Measurements from ENCODE around the gene TMEM269.

The TMEM269 gene

GRCh38 chr1:42846257-42847110 is 61.7 kb downstream of the TMEM269 start, which contains the start of gene ZNF691:
ZNF691 (plus strand) TSS chr1:42846613; CDS start chr1:42849659, 3,046 bp downstream.
- Histone ChIP-seq H3K9ac (ENCODE audit: low read length) (peak within 1 kb of the TSS; percentile 88), H3K9me2 (ENCODE audit: low read depth, low read length) (no peaks in the 10 kb centered on the region), H3K4me2 (ENCODE audit: low read length) (peak within 1 kb of the TSS; percentile 87), H2AFZ (ENCODE audit: low read length) (peak within 1 kb of the TSS; percentile 85), H3K4me1 (ENCODE audit: insufficient read depth, low read length, severe bottlenecking) (peaks cover 23% of the 10 kb centered on the region), H4K20me1 (ENCODE audit: insufficient read depth, low read length) (no peaks in the 10 kb centered on the region), H3K27me3 (ENCODE audit: insufficient read depth, low read length) (no peaks in the 10 kb centered on the region), H3F3A (ENCODE audit: insufficient read depth, low read length) (no peaks in the 10 kb centered on the region), H3K4me3 (ENCODE audit: low read depth, low read length, poor library complexity, severe bottlenecking) (peak within 1 kb of the TSS; percentile 85), H3K79me2 (ENCODE audit: insufficient read depth, low read length) (no peaks in the 10 kb centered on the region), H3K27ac (ENCODE audit: low read depth, low read length, poor library complexity, severe bottlenecking) (peak within 1 kb of the TSS; percentile 39), H3K36me3 (ENCODE audit: insufficient read depth, low read length) (peaks cover 34% of the 10 kb centered on the region), H3K9me3 (ENCODE audit: low read length) (0 out of 2 replicates have a peak, but pooled peaks cover 3% of the 10 kb centered on the region)
- peak; percentile 36; the same call in 1 of the 2 replicates for TF ChIP-seq CTCF (IDR thresholded peaks at IDR 0.05; ENCODE audit: low read length)
- TF ChIP-seq EZH2 (IDR thresholded peaks at IDR 0.05; ENCODE audit: borderline replicate concordance, low read length), result no peak

- peak overlapping the region; percentile 85 for H3K4me3 ChIP-seq (ENCODE audit: low read depth, low read length, poor library complexity, severe bottlenecking)
- H3K36me3 ChIP-seq (ENCODE audit: insufficient read depth, low read length), result peaks cover 39% of the 10 kb centered on the region
- H3K79me2 ChIP-seq (ENCODE audit: insufficient read depth, low read length), result no peaks in the 10 kb centered on the region
- peak overlapping the region; percentile 39 for H3K27ac ChIP-seq (ENCODE audit: low read depth, low read length, poor library complexity, severe bottlenecking)
- H3K4me1 ChIP-seq (ENCODE audit: insufficient read depth, low read length, severe bottlenecking), result peaks cover 23% of the 10 kb centered on the region
- no peaks in the 10 kb centered on the region for H4K20me1 ChIP-seq (ENCODE audit: insufficient read depth, low read length)
- no peaks in the 10 kb centered on the region for H3K9me2 ChIP-seq (ENCODE audit: low read depth, low read length)
- H3F3A ChIP-seq (ENCODE audit: insufficient read depth, low read length), result no peaks in the 10 kb centered on the region
- no peaks in the 10 kb centered on the region for H3K27me3 ChIP-seq (ENCODE audit: insufficient read depth, low read length)
- peak overlapping the region; percentile 88 for H3K9ac ChIP-seq (ENCODE audit: low read length)
- peak overlapping the region; percentile 87 for H3K4me2 ChIP-seq (ENCODE audit: low read length)
- TF ChIP-seq CTCF (IDR thresholded peaks at IDR 0.05; ENCODE audit: low read length), result no peak
- no peak for TF ChIP-seq EZH2 (IDR thresholded peaks at IDR 0.05; ENCODE audit: borderline replicate concordance, low read length)
- H3K9me3 ChIP-seq (ENCODE audit: low read length), result 0 out of 2 replicates have a peak, but pooled peaks cover 3% of the 10 kb centered on the region
- no peak overlapping the region for H2AFZ ChIP-seq (ENCODE audit: low read length)
These were observed 62.4 kb downstream of the TMEM269 start for GRCh38 chr1:42847111-42847595.

GRCh38 chr1:42847721-42848460 is 63.1 kb downstream of the TMEM269 start:
- Histone ChIP-seq H3K27me3 (ENCODE audit: insufficient read depth, low read length) (no peaks in the 10 kb centered on the region), H3K4me3 (ENCODE audit: low read depth, low read length, poor library complexity, severe bottlenecking) (peak overlapping the region; percentile 85), H3K27ac (ENCODE audit: low read depth, low read length, poor library complexity, severe bottlenecking) (peak overlapping the region; percentile 39), H4K20me1 (ENCODE audit: insufficient read depth, low read length) (no peaks in the 10 kb centered on the region), H3K4me2 (ENCODE audit: low read length) (peak overlapping the region; percentile 87), H3K9me2 (ENCODE audit: low read depth, low read length) (no peaks in the 10 kb centered on the region), H3K36me3 (ENCODE audit: insufficient read depth, low read length) (peaks cover 46% of the 10 kb centered on the region), H3K9ac (ENCODE audit: low read length) (peak overlapping the region; percentile 88), H3K9me3 (ENCODE audit: low read length) (peaks cover 8% of the 10 kb centered on the region; the same call in 1 of the 2 replicates), H3K4me1 (ENCODE audit: insufficient read depth, low read length, severe bottlenecking) (peaks cover 23% of the 10 kb centered on the region), H3F3A (ENCODE audit: insufficient read depth, low read length) (no peaks in the 10 kb centered on the region), H2AFZ (ENCODE audit: low read length) (no peak overlapping the region), H3K79me2 (ENCODE audit: insufficient read depth, low read length) (no peaks in the 10 kb centered on the region)
- TF ChIP-seq EZH2 (IDR thresholded peaks at IDR 0.05; ENCODE audit: borderline replicate concordance, low read length) (no peak), CTCF (IDR thresholded peaks at IDR 0.05; ENCODE audit: low read length) (no peak)
